Mesothelial cell of epicardium (in vitro differentiated cells): ENCODE measurements around the gene CELSR2. TPM values are rescaled to one million over a fixed set of nuclear protein-coding genes. Genes with fewer than 3 reads are reported as not detected.

Experiments used
- DNase-seq, 2 experiments: peaks; one replicate each; pipeline ENCODE4 v3.0.0; 2021; ENCODE audit warnings: low spot score in 2 of 2; ENCODE audit not compliant: unreplicated experiment in 2 of 2
- H3K27ac Mint-ChIP-seq: 2 replicates; pipeline ENCODE4 v1.8.0; 2021; ENCODE audit warnings: mixed read lengths
- H3K27me3 Mint-ChIP-seq: 2 replicates; pipeline ENCODE4 v1.8.0; 2021; ENCODE audit warnings: low read depth, mixed read lengths
- H3K36me3 Mint-ChIP-seq: 2 replicates; pipeline ENCODE4 v1.8.0; 2021; ENCODE audit warnings: mixed read lengths
- H3K4me1 Mint-ChIP-seq: 2 replicates; pipeline ENCODE4 v1.8.0; 2021; ENCODE audit warnings: mixed read lengths
- H3K4me3 Mint-ChIP-seq: 2 replicates; pipeline ENCODE4 v1.8.0; 2021; ENCODE audit warnings: mild to moderate bottlenecking, moderate library complexity, mixed read lengths
- H3K9me3 Mint-ChIP-seq: 2 replicates; pipeline ENCODE4 v1.8.0; 2021; ENCODE audit warnings: mixed read lengths
- CTCF ChIP-seq: fragments of 200-600 bp; sonication (generic); IDR thresholded peaks from one replicate; pipeline ENCODE4 v1.5.0; 2021; ENCODE audit warnings: antibody characterized with exemption; ENCODE audit not compliant: unreplicated experiment
- total RNA-seq: library from RNA; stranded (reverse); gene quantifications from 3 replicates; pipeline ENCODE4 v1.2.1, GENCODE V29; 2021

Gene CELSR2
- total RNA-seq, 1 donor from 2014 or later = 27.1 TPM

GRCh38 chr1:109293026-109293425, 43.7 kb downstream of the CELSR2 start:
- Mint-ChIP-seq H3K27me3 (no peaks in the 10 kb centered on the region), H3K27ac (no peak overlapping the region), H3K36me3 (no peaks in the 10 kb centered on the region), H3K9me3 (no peaks in the 10 kb centered on the region), H3K4me1 (peaks cover 4% of the 10 kb centered on the region), H3K4me3 (no peak overlapping the region)
- DNase-seq = no peak
- no peak for TF ChIP-seq CTCF

- Mint-ChIP-seq H3K9me3 (no peaks in the 10 kb centered on the region), H3K27ac (no peak overlapping the region), H3K27me3 (no peaks in the 10 kb centered on the region), H3K36me3 (no peaks in the 10 kb centered on the region), H3K4me3 (no peak overlapping the region), H3K4me1 (peaks cover 16% of the 10 kb centered on the region)
- DNase-seq = no peak
- no peak for TF ChIP-seq CTCF
Observed at GRCh38 chr1:109294481-109294880, 45.1 kb downstream of the CELSR2 start.

GRCh38 chr1:109295712-109296415, 46.5 kb downstream of the CELSR2 start:
- TF ChIP-seq CTCF = no peak
- Mint-ChIP-seq H3K4me1 (peaks cover 23% of the 10 kb centered on the region), H3K9me3 (no peaks in the 10 kb centered on the region)

GRCh38 chr1:109296782-109297181, 47.4 kb downstream of the CELSR2 start:
- no peak overlapping the region for H3K4me3 Mint-ChIP-seq
- H3K4me1 Mint-ChIP-seq = peaks cover 19% of the 10 kb centered on the region
- DNase-seq = no peak
- H3K27me3 Mint-ChIP-seq = no peaks in the 10 kb centered on the region
- H3K36me3 Mint-ChIP-seq = no peaks in the 10 kb centered on the region
- H3K9me3 Mint-ChIP-seq = no peaks in the 10 kb centered on the region
- no peak overlapping the region for H3K27ac Mint-ChIP-seq
- no peak for TF ChIP-seq CTCF

More at GRCh38 chr1:109295712-109296415, 46.5 kb downstream of the CELSR2 start:
- Mint-ChIP-seq H3K27ac (no peak overlapping the region), H3K27me3 (no peaks in the 10 kb centered on the region), H3K36me3 (no peaks in the 10 kb centered on the region), H3K4me3 (no peak overlapping the region)
- no peak for DNase-seq

GRCh38 chr1:109298666-109299557, 49.6 kb downstream of the CELSR2 start:
- no peaks in the 10 kb centered on the region for H3K36me3 Mint-ChIP-seq
- no peaks in the 10 kb centered on the region for H3K9me3 Mint-ChIP-seq
- H3K4me1 Mint-ChIP-seq = peaks cover 19% of the 10 kb centered on the region
- H3K4me3 Mint-ChIP-seq = peak overlapping the region; percentile 11
- no peak for DNase-seq
- no peaks in the 10 kb centered on the region for H3K27me3 Mint-ChIP-seq
- H3K27ac Mint-ChIP-seq = peak overlapping the region; percentile 93
- no peak for TF ChIP-seq CTCF
